GM19025 (cell line): ENCODE data around the gene HTR3A.
"Not testable (repeated sequence)": the region's sequence is repeated elsewhere in the genome, so short reads cannot be mapped to it uniquely, and the experiment has no call there.

Experiments
- ATAC-seq: cut with Tn5 transposase; IDR thresholded peaks from one replicate; pipeline ENCODE4 v1.9.1; 2021; ENCODE audit warnings: mild to moderate bottlenecking, low read depth, moderate library complexity; ENCODE audit not compliant: unreplicated experiment

HTR3A gene

DNA sequence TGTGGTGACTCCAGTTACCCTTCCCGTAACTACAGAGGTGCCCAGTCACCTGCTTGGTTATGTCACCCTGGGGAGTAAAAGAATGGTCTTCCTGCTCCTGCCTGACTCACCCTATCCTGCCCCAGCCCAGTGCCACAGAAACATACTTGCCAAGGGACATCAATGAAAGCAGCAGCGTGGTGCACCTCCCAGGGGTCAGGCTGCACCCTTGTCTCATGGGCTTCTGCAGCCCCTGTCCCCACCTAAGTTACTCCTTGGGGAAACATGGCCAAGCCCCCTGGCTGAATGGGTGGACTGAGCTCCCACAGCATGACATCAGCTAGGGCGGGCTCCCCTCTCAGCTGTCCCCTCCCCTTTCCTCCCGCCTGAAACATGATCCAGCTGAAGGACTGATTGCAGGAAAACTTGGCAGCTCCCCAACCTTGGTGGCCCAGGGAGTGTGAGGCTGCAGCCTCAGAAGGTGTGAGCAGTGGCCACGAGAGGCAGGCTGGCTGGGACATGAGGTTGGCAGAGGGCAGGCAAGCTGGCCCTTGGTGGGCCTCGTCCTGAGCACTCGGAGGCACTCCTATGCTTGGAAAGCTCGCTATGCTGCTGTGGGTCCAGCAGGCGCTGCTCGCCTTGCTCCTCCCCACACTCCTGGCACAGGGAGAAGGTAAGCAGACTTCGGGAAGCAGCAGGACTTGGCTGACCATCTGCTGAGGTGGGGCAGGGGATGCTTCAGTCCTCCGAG lies at the start of gene HTR3A:
TSS of gene HTR3A (plus strand) at position 368 of the 730 bp plus-strand sequence. CDS start at position 586, 218 bp downstream.
- ATAC-seq: no peak

DNA sequence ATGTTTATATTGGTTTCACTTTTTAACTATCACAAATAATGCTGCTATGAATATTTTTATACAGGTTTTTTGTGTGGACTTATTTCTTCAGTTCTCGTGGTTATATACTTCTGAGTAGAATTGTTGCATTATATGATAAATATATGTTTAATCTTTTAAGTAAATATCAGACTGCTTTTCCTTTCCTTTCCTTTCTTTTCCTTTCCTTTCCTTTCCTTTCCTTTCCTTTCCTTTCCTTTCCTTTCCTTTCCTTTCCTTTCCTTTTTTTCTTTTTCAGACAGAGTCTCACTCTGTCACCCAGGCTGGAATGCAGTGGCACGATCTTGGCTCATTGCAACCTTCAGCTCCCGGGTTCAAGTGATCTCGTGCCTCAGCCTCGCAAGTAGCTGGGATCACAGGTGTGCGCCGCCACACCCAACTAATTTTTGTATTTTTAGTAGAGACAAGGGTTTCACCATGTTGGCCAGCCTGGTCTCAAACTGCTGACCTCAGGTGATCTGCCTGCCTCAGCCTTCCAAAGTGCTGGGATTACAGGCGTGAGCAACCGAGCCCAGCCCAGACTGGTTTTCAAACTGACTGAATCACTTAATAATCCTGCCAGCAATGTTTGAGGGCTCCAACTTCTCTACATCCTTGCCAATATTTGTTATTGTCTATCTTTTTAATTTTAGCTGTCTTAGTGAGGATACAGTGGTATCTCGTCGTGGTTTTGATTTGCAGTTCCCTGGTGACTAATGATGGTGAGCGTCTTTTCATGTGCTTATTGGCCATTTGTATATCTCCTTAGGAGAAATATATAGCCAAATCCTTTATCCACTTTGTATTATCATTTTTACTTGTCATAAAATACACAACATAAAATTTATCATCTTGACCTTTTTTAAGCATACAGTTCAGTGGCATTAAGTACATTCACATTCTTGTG lies 48.4 kb upstream of the HTR3A start:
- ATAC-seq: no peak

GRCh38 chr11:113928311-113928710 lies 46.6 kb upstream of the HTR3A start:
- no peak for ATAC-seq

DNA sequence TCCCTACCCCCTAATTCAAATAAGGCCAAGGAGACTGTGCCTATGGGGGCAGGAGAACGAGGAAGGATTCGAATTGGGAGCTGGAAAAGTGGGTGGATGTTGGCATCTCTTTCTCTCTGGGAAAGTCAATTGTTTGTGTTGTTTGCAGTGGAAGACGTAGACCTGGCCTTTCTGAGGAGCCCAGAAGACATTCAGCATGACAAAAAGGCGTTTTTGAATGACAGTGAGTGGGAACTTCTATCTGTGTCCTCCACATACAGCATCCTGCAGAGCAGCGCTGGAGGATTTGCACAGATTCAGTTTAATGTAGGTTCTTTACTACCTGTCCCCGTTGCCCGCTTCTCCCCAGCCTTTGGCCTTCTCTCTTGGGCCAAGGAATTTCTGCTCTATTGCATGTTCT lies 42.1 kb upstream of the HTR3A start:
- no peak for ATAC-seq

GRCh38 chr11:113934193-113934592 lies 40.7 kb upstream of the HTR3A start:
- ATAC-seq: not testable (repeated sequence)

- no peak for ATAC-seq
Observed at GRCh38 chr11:113934761-113935160, 40.1 kb upstream of the HTR3A start.

DNA sequence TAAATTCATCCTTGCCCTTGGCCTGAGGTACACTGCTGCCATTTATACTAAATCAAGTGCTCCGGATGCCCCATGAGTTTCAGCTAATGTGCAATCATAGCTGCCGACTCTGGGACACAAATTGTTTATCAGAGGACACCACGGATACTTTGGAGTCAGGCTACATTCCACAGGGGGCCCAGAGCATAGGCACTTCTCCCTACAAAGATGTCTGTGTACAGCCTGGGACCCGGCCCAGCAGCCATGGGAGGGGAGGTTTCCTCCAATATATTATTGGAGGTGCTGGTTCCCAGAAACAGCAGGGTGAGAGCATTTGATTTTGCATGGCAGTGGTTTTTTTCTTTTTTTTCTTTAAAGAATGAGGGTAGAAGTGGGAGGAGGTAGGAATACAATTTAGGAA lies 39.0 kb upstream of the HTR3A start:
- no peak for ATAC-seq

DNA sequence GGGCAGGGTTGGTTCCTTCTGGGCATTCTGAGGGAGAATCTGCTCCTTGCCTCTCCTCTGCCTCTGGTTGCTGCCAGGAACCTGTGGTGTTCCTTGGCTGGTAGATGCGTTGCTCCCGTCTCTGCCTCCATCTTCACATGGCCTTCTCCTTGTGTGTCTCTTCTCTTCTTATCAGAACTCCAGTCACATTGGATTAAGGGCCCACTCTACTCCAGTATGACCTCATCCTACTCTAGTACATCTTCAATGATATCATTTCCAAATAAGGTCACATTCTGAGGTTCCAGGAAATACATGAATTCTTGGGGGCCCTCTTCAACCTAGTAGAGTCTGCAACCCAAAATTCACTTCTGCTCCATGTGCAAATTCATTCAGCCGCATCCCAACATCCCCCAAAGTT lies 37.0 kb upstream of the HTR3A start:
- no peak for ATAC-seq

DNA sequence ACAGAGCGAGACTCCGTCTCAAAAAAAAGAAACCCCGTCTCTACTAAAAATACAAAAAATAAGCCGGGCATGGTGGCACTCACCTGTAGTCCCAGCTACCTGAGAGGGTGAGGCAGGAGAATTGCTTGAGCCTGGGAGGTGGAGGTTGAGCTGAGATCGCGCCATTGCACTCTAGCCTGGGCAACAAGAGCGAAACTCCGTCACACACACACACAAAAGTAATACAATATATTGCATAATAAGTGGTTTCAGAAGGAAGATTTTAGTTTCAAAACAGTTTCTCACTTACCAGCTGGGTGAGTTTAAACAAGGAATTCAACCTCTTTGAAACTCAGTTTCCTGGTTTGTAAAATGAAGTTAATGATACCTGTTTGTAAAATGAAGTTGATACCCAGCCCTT lies 32.7 kb upstream of the HTR3A start:
- ATAC-seq: no peak

GRCh38 chr11:113946162-113946561 lies 28.7 kb upstream of the HTR3A start:
- ATAC-seq: not testable (repeated sequence)

DNA sequence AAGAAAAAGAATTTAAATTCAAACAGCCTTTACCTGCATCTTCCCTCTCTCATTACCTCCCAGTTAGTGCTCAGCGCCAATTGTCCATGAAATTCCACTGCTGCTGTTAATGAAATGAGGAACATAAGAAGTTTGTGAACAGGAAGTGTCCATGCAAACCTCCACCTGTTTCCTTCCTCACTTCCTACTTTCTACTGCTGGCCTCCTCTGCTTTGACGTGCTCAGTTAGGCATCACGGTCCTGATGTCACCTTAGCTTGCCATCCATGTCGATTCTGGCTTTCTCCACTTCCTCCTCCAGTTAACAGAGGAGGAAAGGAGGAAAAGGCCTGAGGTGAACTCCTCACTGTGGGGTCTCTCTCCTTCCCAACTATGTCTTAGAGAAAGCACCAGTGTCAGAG lies 26.9 kb upstream of the HTR3A start:
- no peak for ATAC-seq

DNA sequence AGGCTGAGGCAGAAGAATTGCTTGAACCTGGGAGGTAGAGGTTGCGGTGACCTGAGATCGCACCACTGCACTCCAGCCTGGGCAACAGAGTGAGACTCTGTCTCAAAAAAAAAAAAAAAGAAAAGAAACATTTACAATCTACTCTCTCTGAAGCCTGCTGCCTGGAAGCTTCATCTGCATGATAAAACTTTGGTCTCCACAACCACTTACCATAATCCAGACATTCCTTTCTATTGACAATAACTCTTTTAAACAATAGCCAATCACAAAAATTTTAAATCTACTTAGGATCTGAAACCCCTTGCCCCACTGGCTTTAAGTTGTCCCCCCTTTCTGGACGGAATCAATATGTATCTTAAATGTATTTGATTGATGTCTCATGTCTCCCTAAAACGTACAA lies 25.0 kb upstream of the HTR3A start:
- no peak for ATAC-seq

- no peak for ATAC-seq
Observed at GRCh38 chr11:113951537-113951936, 23.4 kb upstream of the HTR3A start.

DNA sequence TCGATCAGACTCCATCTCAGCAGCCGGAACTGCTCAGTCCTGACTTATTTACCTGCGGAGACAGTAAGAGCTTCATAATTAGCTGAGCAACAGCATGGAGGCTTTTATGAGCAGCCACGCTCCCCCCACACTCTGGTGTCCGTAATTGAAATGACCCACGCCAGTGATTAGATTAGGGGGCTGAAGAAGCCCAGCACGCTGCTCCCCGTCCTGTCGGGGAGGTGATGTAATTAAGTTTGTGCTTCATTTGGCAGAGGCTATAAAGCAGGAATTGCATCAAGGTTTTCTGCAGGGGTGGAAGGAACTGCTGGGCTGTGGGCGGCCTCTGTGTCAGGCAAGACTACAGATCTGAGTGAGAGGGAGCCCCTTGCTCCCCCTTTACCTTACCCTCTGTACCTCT lies 22.8 kb upstream of the HTR3A start:
- no peak for ATAC-seq

- ATAC-seq: no peak
Observed at GRCh38 chr11:113952588-113952987, 22.3 kb upstream of the HTR3A start.

- no peak for ATAC-seq
Observed at GRCh38 chr11:113954235-113954634, 20.7 kb upstream of the HTR3A start.

DNA sequence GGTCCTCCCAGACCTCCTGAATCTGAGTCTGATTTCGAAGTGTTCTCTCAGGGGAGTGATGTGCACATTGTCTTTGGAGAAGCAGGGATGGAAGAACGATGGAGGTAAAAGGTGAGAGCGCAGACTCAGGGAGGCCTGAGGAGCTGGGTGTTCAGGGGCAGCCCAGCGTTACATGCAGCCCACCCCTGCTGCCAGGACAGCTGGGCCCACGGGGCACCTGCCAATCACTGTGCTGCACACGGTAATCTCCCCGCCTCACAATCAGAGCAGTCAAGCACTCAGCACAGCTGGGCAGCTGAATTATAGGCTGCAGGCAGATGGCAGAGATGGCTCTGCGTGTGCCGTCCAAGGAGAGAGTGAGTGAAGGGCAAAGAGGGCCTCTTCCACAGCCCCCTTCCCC lies 17.9 kb upstream of the HTR3A start:
- ATAC-seq: no peak

GRCh38 chr11:113960702-113961330 lies 14.1 kb upstream of the HTR3A start:
- ATAC-seq: no peak

DNA sequence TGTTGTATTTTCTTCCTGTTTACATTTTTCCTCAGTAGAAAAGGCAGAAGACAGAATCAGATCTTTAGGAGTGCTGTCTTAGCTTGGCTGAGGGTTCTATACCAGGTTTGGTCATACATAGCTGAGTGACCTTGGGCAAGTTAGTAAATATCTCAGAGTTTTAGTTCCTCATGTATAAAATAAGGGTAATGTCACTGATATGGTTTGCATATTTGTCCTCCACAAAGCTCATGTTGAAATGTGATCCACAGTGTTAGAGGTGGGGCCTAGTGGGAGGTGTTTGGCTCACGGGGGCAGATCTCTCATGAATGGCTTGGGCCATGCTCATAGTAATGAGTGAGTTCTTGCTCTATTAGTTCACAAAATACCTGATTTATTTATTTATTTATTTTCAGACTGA lies 7.5 kb upstream of the HTR3A start:
- no peak for ATAC-seq

DNA sequence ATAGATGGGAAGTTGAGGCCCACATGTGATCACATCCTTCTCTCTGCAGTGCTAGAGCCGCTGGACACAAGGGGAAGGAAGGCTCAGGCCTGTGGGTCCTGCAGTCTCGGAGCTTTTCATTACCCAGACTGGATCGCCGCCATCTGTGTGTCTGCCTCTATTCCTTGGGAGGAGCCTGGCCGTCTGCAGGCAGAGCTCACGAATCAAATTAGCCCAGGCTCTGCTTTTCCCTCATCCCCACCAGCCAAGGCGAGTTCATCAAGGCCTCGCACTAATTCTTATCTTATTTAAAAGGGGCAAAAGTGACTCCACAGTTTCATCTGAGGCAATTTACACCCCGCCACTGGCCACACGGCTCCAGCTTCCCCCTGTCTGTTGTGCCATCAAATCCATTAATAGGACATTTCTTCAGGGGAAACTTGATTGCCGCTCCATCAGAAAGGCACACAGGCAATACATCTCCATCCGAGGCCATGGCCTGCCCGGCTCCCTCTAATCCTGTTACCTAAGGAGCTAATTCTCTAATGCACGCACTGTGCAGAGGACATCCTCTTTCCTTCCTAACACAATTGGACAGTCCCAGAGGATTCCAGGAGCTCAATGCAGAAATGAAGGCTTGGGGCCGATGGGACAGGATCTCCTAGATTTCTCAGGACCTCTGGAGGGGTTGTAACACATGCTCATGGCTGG lies 3.3 kb upstream of the HTR3A start:
- no peak for ATAC-seq

DNA sequence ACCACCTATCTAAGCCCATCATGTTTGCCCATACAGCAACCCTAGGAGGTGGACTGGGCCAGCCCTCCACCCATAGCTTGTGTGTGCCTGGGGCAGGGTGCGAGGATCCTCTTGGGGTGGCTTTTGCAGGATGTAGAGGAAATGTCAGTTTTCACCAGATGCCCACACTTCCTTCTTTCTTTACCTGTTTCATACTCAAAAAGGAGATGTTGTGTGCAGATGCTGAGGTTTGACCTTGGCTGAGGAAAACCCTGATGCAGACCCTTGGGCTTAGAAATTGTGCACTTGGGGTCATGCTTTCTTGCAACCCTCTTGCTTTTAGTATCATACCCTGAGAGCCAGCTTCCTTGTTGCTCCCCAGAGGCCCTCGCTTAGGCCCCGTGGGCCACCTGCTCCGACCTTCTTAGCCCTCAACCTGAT lies 2.2 kb downstream of the HTR3A start:
- no peak for ATAC-seq
